ENCODE data around the gene SGCD. TPM values are rescaled to one million over a fixed set of nuclear protein-coding genes. Genes with fewer than 3 reads are reported as not detected.

The SGCD gene
- total and polyA plus RNA-seq, 2 of the 4 experiments (the other 2 are of a cell fraction), result 5.8 to 10.6 TPM

GRCh38 chr5:156451505-156451904 lies 124.5 kb downstream of the SGCD start:
- dilution Hi-C loops (cut with HindIII; ENCODE audit: low sequenced_read_pairs, unreplicated experiment), result no loop called here
- POLR2A ChIA-PET (ENCODE audit: unreplicated experiment), result no interaction called here
- CTCF ChIA-PET, result no interaction called here

More at GRCh38 chr5:156451505-156451904, 124.5 kb downstream of the SGCD start:
- Histone ChIP-seq H4K8ac (ENCODE audit: low read depth in 2 of 2, low read length in 2 of 2) (no peak overlapping the region), H3K79me1 (ENCODE audit: low read depth in 1 of 2, low read length in 2 of 2) (no peaks in the 10 kb centered on the region), H3K27me3 (ENCODE audit: control insufficient read depth, insufficient read depth, low read length) (no peaks in the 10 kb centered on the region), H2AK9ac (replicated peaks; ENCODE audit: low read depth, low read length, poor library complexity) (no peak overlapping the region), H4K91ac (ENCODE audit: insufficient read depth, low read depth, low read length) (no peak overlapping the region), H2BK20ac (ENCODE audit: low read depth, low read length) (no peak overlapping the region), H3K4me3 (ENCODE audit: insufficient read depth, low read depth, low read length) (no peak overlapping the region), H3K36me3 (ENCODE audit: control insufficient read depth, insufficient read depth, low read length) (no peaks in the 10 kb centered on the region), H3K18ac (ENCODE audit: low read depth, low read length) (no peak overlapping the region), H3K4me2 (ENCODE audit: low read depth, low read length) (no peak overlapping the region), H4K5ac (ENCODE audit: low read depth, low read length) (no peak overlapping the region), H3K4ac (ENCODE audit: low read depth, low read length) (no peak overlapping the region), H2BK5ac (ENCODE audit: low read depth, low read length, poor library complexity, severe bottlenecking) (no peak overlapping the region), H3K23ac (ENCODE audit: low read depth, low read length) (no peak overlapping the region), H2AFZ (replicated peaks; ENCODE audit: low read length, poor library complexity) (no peak overlapping the region), H4K20me1 (ENCODE audit: insufficient read depth, low read length) (no peaks in the 10 kb centered on the region), H2BK120ac (ENCODE audit: low read depth, low read length) (no peak overlapping the region), H2BK15ac (ENCODE audit: low read depth, low read length) (no peak overlapping the region), H3K9me3 (ENCODE audit: control insufficient read depth, insufficient read depth, low read length) (no peaks in the 10 kb centered on the region), H3K9me1 (ENCODE audit: insufficient read depth, low read length) (no peaks in the 10 kb centered on the region; the same call in 1 of the 2 replicates), H3K56ac (ENCODE audit: extremely low read depth, insufficient read depth, low read length) (no peak overlapping the region), H3K4me1 (ENCODE audit: control insufficient read depth, insufficient read depth, low read length) (peaks cover 4% of the 10 kb centered on the region; the same call in 1 of the 2 replicates), H3K9ac (ENCODE audit: low read depth, low read length) (no peak overlapping the region), H2AK5ac (ENCODE audit: low read depth, low read length) (no peak overlapping the region), H3K14ac (replicated peaks; ENCODE audit: low read depth, low read length) (no peak overlapping the region), H3K27ac (ENCODE audit: insufficient read depth, low read length) (no peak overlapping the region)
- ATAC-seq (ENCODE audit: low read depth) (no peak), DNase-seq (no peak)
- WGBS, 2 experiments (ENCODE audit: extremely low coverage in 2 of 2, insufficient read length in 1 of 2), result no CpG with 5 or more reads among the region's 1 CpG
- BruUV-seq (replicated peaks), result no TSS peak
- in situ Hi-C loops (cut with MboI; ENCODE audit: low sequenced_read_pairs) (no loop called here), intact Hi-C loops (cut with micrococcal nuclease) (no loop called here)
- TF ChIP-seq MAFK (IDR thresholded peaks at IDR 0.05; ENCODE audit: low read depth, low read length) (peak; percentile 80), CHD1 (IDR thresholded peaks at IDR 0.05; ENCODE audit: low read depth, low read length) (no peak), RFX5 (IDR thresholded peaks at IDR 0.05; ENCODE audit: low read depth, low read length) (no peak)

Data from IMR-90 (cell line).